Ramos (cell line): ENCODE measurements around the gene IGF2BP3.
"Not testable (repeated sequence)": the region's sequence is repeated elsewhere in the genome, so short reads cannot be mapped to it uniquely, and the experiment has no call there.

Experiments
- in situ Hi-C: fragments of 300-500 bp; cut with MboI; formaldehyde crosslinking; loops from one replicate; pipeline ENCODE4 v1.14.3; 2022; ENCODE audit warnings: low sequenced_read_pairs; ENCODE audit not compliant: unreplicated experiment

IGF2BP3 gene

GRCh38 chr7:23331132-23331531 lies 139.2 kb downstream of the IGF2BP3 start:
- in situ Hi-C loops, result no loop called here

- in situ Hi-C loops, result no loop called here
These were observed 154.9 kb downstream of the IGF2BP3 start for GRCh38 chr7:23315366-23315765.

- in situ Hi-C loops, result not testable (repeated sequence)
These were observed 158.2 kb downstream of the IGF2BP3 start for GRCh38 chr7:23312141-23312540.

GRCh38 chr7:23308754-23309153 lies 161.5 kb downstream of the IGF2BP3 start:
- in situ Hi-C loops, result no loop called here

- in situ Hi-C loops, result no loop called here
These were observed 163.3 kb downstream of the IGF2BP3 start for GRCh38 chr7:23306936-23307521.

GRCh38 chr7:23299770-23300300 lies 170.5 kb downstream of the IGF2BP3 start:
- in situ Hi-C loops, result no loop called here

GRCh38 chr7:23298885-23299769 lies 171.2 kb downstream of the IGF2BP3 start, which contains the start of gene MALSU1:
Gene MALSU1 (plus strand): TSS chr7:23299339. CDS start chr7:23299353, 14 bp downstream.
- in situ Hi-C loops, result no loop called here

GRCh38 chr7:23298141-23298881 lies 172.0 kb downstream of the IGF2BP3 start:
- in situ Hi-C loops, result no loop called here

GRCh38 chr7:23295401-23295697 lies 174.9 kb downstream of the IGF2BP3 start:
- in situ Hi-C loops, result no loop called here

- in situ Hi-C loops, result no loop called here
These were observed 175.5 kb downstream of the IGF2BP3 start for GRCh38 chr7:23294549-23295400.

- in situ Hi-C loops, result no loop called here
These were observed 176.7 kb downstream of the IGF2BP3 start for GRCh38 chr7:23293500-23294073.

- in situ Hi-C loops, result no loop called here
These were observed 177.7 kb downstream of the IGF2BP3 start for GRCh38 chr7:23292623-23293022.

GRCh38 chr7:23291957-23292560 lies 178.2 kb downstream of the IGF2BP3 start:
- in situ Hi-C loops, result no loop called here

- in situ Hi-C loops, result no loop called here
These were observed 179.3 kb downstream of the IGF2BP3 start for GRCh38 chr7:23290993-23291392.

GRCh38 chr7:23287612-23288011 lies 182.7 kb downstream of the IGF2BP3 start:
- in situ Hi-C loops, result no loop called here

- in situ Hi-C loops, result no loop called here
These were observed 184.3 kb downstream of the IGF2BP3 start for GRCh38 chr7:23285657-23286646.

- in situ Hi-C loops, result no loop called here
These were observed 185.4 kb downstream of the IGF2BP3 start for GRCh38 chr7:23284871-23285270.

- in situ Hi-C loops, result no loop called here
These were observed 187.2 kb downstream of the IGF2BP3 start for GRCh38 chr7:23283086-23283485.
